Memory B cell (primary cell): ENCODE results near the gene KCNIP2.

Experiments
- ATAC-seq: fragments of 150-1000 bp; cut with Tn5 transposase; 2 replicates; pipeline ENCODE4 v1.10.0; 2021; ENCODE audit warnings: low read depth, mild to moderate bottlenecking, moderate library complexity
- DNase-seq, 2 donors: peaks; one replicate each; pipeline ENCODE4 v3.0.0; 2022; ENCODE audit warnings: low spot score in 2 of 2
- H3K27ac Mint-ChIP-seq: one replicate; pipeline ENCODE4 v1.8.0; 2022; ENCODE audit warnings: mild to moderate bottlenecking, moderate library complexity, mixed read lengths
- H3K27me3 Mint-ChIP-seq: one replicate; pipeline ENCODE4 v1.8.0; 2022; ENCODE audit warnings: mixed read lengths
- H3K36me3 Mint-ChIP-seq: one replicate; pipeline ENCODE4 v1.8.0; 2022; ENCODE audit warnings: mild to moderate bottlenecking, mixed read lengths
- H3K4me1 Mint-ChIP-seq: one replicate; pipeline ENCODE4 v1.8.0; 2022; ENCODE audit warnings: mixed read lengths
- H3K4me3 Mint-ChIP-seq: one replicate; pipeline ENCODE4 v1.8.0; 2022; ENCODE audit warnings: mild to moderate bottlenecking, moderate library complexity, mixed read lengths
- H3K9me3 Mint-ChIP-seq: one replicate; pipeline ENCODE4 v1.8.0; 2022; ENCODE audit warnings: mixed read lengths

KCNIP2 gene

GRCh38 chr10:101874252-101874651 is 30.7 kb upstream of the KCNIP2 start:
- no peak for ATAC-seq
- Mint-ChIP-seq H3K27ac (no peak overlapping the region), H3K9me3 (no peaks in the 10 kb centered on the region), H3K36me3 (peaks cover 6% of the 10 kb centered on the region), H3K27me3 (no peaks in the 10 kb centered on the region), H3K4me1 (peaks cover 15% of the 10 kb centered on the region), H3K4me3 (no peak overlapping the region)
- no peak for DNase-seq

- ATAC-seq (no peak), DNase-seq (no peak)
- Mint-ChIP-seq H3K4me3 (no peak overlapping the region), H3K4me1 (peaks cover 7% of the 10 kb centered on the region), H3K27me3 (no peaks in the 10 kb centered on the region), H3K9me3 (peaks cover 3% of the 10 kb centered on the region), H3K36me3 (peaks cover 22% of the 10 kb centered on the region), H3K27ac (no peak overlapping the region)
These were observed 24.3 kb upstream of the KCNIP2 start for GRCh38 chr10:101867931-101868330.

- Mint-ChIP-seq H3K4me1 (peaks cover 24% of the 10 kb centered on the region), H3K9me3 (peaks cover 7% of the 10 kb centered on the region), H3K27me3 (no peaks in the 10 kb centered on the region), H3K36me3 (peaks cover 30% of the 10 kb centered on the region), H3K4me3 (peak overlapping the region; percentile 28), H3K27ac (peak overlapping the region; percentile 96)
- DNase-seq (no peak), ATAC-seq (peak; percentile 72)
These were observed 15.9 kb upstream of the KCNIP2 start for GRCh38 chr10:101859530-101859929.

GRCh38 chr10:101858723-101859500 is 15.3 kb upstream of the KCNIP2 start:
- ATAC-seq (peak; percentile 69), DNase-seq (no peak)
- H3K27me3 Mint-ChIP-seq: no peaks in the 10 kb centered on the region
- peaks cover 18% of the 10 kb centered on the region for H3K4me1 Mint-ChIP-seq
- peaks cover 6% of the 10 kb centered on the region for H3K9me3 Mint-ChIP-seq
- peak overlapping the region; percentile 68 for H3K4me3 Mint-ChIP-seq
- peak overlapping the region; percentile 96 for H3K27ac Mint-ChIP-seq
- peaks cover 27% of the 10 kb centered on the region for H3K36me3 Mint-ChIP-seq

GRCh38 chr10:101857802-101858476 is 14.3 kb upstream of the KCNIP2 start:
- no peak for DNase-seq
- Mint-ChIP-seq H3K4me3 (no peak overlapping the region), H3K36me3 (peaks cover 23% of the 10 kb centered on the region), H3K27ac (peak overlapping the region; percentile 96), H3K27me3 (no peaks in the 10 kb centered on the region), H3K9me3 (peaks cover 6% of the 10 kb centered on the region), H3K4me1 (peaks cover 17% of the 10 kb centered on the region)
- ATAC-seq: no peak

GRCh38 chr10:101856626-101857025 is 13.0 kb upstream of the KCNIP2 start:
- ATAC-seq: no peak

GRCh38 chr10:101851411-101852116 is 8.0 kb upstream of the KCNIP2 start:
- Mint-ChIP-seq H3K4me1 (peaks cover 8% of the 10 kb centered on the region), H3K27ac (peak overlapping the region; percentile 36), H3K36me3 (peaks cover 17% of the 10 kb centered on the region), H3K4me3 (no peak overlapping the region), H3K27me3 (no peaks in the 10 kb centered on the region), H3K9me3 (no peaks in the 10 kb centered on the region)
- no peak for DNase-seq
- ATAC-seq: no peak

More at GRCh38 chr10:101856626-101857025, 13.0 kb upstream of the KCNIP2 start:
- Mint-ChIP-seq H3K27me3 (no peaks in the 10 kb centered on the region), H3K4me1 (peaks cover 17% of the 10 kb centered on the region), H3K9me3 (peaks cover 6% of the 10 kb centered on the region), H3K27ac (no peak overlapping the region), H3K4me3 (no peak overlapping the region), H3K36me3 (peaks cover 18% of the 10 kb centered on the region)
- no peak for DNase-seq

- ATAC-seq (no peak), DNase-seq (no peak)
- Mint-ChIP-seq H3K27ac (peak overlapping the region; percentile 36), H3K4me1 (peaks cover 8% of the 10 kb centered on the region), H3K36me3 (peaks cover 17% of the 10 kb centered on the region), H3K27me3 (no peaks in the 10 kb centered on the region), H3K4me3 (no peak overlapping the region), H3K9me3 (no peaks in the 10 kb centered on the region)
These were observed 7.1 kb upstream of the KCNIP2 start for GRCh38 chr10:101850749-101851148.

- Mint-ChIP-seq H3K27ac (no peak overlapping the region), H3K4me1 (peaks cover 13% of the 10 kb centered on the region), H3K4me3 (no peak overlapping the region), H3K27me3 (no peaks in the 10 kb centered on the region), H3K36me3 (peaks cover 17% of the 10 kb centered on the region), H3K9me3 (no peaks in the 10 kb centered on the region)
- ATAC-seq: no peak
- no peak for DNase-seq
These were observed 5.3 kb upstream of the KCNIP2 start for GRCh38 chr10:101848894-101849351.

GRCh38 chr10:101848408-101848807 is 4.8 kb upstream of the KCNIP2 start:
- Mint-ChIP-seq H3K4me1 (peaks cover 14% of the 10 kb centered on the region), H3K27ac (no peak overlapping the region), H3K36me3 (peaks cover 17% of the 10 kb centered on the region), H3K9me3 (no peaks in the 10 kb centered on the region), H3K27me3 (no peaks in the 10 kb centered on the region), H3K4me3 (no peak overlapping the region)
- no peak for ATAC-seq
- no peak for DNase-seq

- no peak for DNase-seq
- H3K27ac Mint-ChIP-seq: no peak overlapping the region
- H3K4me3 Mint-ChIP-seq: no peak overlapping the region
- H3K36me3 Mint-ChIP-seq: peaks cover 11% of the 10 kb centered on the region
- H3K9me3 Mint-ChIP-seq: no peaks in the 10 kb centered on the region
- H3K27me3 Mint-ChIP-seq: no peaks in the 10 kb centered on the region
- H3K4me1 Mint-ChIP-seq: peaks cover 29% of the 10 kb centered on the region
- no peak for ATAC-seq
These were observed 2.3 kb upstream of the KCNIP2 start for GRCh38 chr10:101845893-101846292.

GRCh38 chr10:101841826-101842225 is 1.8 kb downstream of the KCNIP2 start:
- H3K27me3 Mint-ChIP-seq: no peaks in the 10 kb centered on the region
- peak overlapping the region; percentile 91 for H3K4me3 Mint-ChIP-seq
- no peak for ATAC-seq
- peaks cover 41% of the 10 kb centered on the region for H3K4me1 Mint-ChIP-seq
- no peak overlapping the region for H3K27ac Mint-ChIP-seq
- no peak for DNase-seq
- no peaks in the 10 kb centered on the region for H3K36me3 Mint-ChIP-seq
- no peaks in the 10 kb centered on the region for H3K9me3 Mint-ChIP-seq

GRCh38 chr10:101840741-101841453 is 2.7 kb downstream of the KCNIP2 start:
- Mint-ChIP-seq H3K4me1 (peaks cover 43% of the 10 kb centered on the region), H3K36me3 (no peaks in the 10 kb centered on the region), H3K9me3 (no peaks in the 10 kb centered on the region), H3K27me3 (no peaks in the 10 kb centered on the region), H3K27ac (peak overlapping the region; percentile 36), H3K4me3 (peak overlapping the region; percentile 91)
- ATAC-seq: peak; percentile 47
- DNase-seq: peak; percentile 78 to 83
